ENCODE measurements around the gene SPON1.

The SPON1 gene

DNA sequence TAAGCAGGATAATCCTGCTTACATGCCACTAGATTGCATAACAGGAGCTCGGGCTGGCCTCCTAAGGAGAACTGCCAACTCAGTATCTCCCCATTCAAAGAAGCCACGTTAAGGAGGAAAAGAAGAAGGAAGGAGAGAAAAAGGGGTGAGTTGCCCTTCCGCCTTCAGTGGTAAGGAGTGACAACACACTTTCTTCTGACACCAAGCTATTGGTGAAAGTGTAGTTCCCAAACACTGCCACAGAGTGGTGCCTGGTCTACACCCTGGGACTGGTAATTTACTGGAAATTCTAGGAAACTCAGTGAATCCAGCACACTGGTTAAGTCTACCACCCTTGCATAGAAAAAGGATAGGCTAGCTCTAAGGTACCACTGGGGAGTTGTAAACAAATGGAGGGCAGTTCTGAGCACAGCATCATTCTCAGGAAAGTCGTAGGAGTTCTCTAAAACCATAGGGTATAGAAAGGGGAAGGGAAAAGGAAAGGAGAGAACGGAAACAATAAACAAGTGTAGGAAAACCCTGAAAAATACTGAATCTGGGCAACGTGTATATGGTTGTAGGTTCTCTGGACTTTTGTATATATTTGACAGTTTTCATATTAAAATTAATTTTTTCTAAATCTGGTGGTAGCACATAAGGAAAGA lies 338.3 kb downstream of the SPON1 start:
- TF ChIP-seq, protein P1, sequence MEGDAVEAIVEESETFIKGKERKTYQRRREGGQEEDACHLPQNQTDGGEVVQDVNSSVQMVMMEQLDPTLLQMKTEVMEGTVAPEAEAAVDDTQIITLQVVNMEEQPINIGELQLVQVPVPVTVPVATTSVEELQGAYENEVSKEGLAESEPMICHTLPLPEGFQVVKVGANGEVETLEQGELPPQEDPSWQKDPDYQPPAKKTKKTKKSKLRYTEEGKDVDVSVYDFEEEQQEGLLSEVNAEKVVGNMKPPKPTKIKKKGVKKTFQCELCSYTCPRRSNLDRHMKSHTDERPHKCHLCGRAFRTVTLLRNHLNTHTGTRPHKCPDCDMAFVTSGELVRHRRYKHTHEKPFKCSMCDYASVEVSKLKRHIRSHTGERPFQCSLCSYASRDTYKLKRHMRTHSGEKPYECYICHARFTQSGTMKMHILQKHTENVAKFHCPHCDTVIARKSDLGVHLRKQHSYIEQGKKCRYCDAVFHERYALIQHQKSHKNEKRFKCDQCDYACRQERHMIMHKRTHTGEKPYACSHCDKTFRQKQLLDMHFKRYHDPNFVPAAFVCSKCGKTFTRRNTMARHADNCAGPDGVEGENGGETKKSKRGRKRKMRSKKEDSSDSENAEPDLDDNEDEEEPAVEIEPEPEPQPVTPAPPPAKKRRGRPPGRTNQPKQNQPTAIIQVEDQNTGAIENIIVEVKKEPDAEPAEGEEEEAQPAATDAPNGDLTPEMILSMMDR (IDR thresholded peaks at IDR 0.05; ENCODE audit: insufficient read depth, low read length, poor library complexity, severe bottlenecking) = peak; percentile 68
- Histone ChIP-seq H3K27me3 (replicated peaks; ENCODE audit: control insufficient read depth, insufficient read depth, low read length) (no peaks in the 10 kb centered on the region), H3K36me3 (ENCODE audit: control insufficient read depth, insufficient read depth, low read length) (no peaks in the 10 kb centered on the region), H3K4me3 (replicated peaks; ENCODE audit: low read depth, low read length) (no peak overlapping the region)
- no peak for DNase-seq (ENCODE audit: extremely low read depth, insufficient read length)

DNA sequence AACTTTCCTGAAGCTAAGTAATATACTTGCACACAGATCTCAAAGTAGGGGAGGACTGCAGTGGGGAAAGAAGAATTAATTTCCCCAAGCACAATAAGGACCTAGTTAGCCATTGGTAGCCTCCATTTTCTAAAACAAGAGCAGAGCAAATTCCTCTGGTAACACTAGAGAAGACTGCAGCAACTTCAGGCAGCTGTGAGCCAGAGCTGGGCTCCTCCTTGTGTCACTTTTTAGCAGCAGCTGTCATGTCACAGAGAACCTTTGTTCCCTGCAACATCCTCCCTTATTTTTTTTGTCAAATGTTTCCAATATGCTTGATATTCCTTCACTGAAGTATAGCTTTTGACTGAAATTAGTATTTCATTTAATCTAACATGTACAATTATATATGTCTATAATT lies 342.1 kb downstream of the SPON1 start:
- TF ChIP-seq, protein P1 (IDR thresholded peaks at IDR 0.05; ENCODE audit: insufficient read depth, low read length, poor library complexity, severe bottlenecking) = no peak
- no peak for DNase-seq (ENCODE audit: extremely low read depth, insufficient read length)
- Histone ChIP-seq H3K36me3 (ENCODE audit: control insufficient read depth, insufficient read depth, low read length) (no peaks in the 10 kb centered on the region), H3K27me3 (replicated peaks; ENCODE audit: control insufficient read depth, insufficient read depth, low read length) (no peaks in the 10 kb centered on the region), H3K4me3 (replicated peaks; ENCODE audit: low read depth, low read length) (no peak overlapping the region)

DNA sequence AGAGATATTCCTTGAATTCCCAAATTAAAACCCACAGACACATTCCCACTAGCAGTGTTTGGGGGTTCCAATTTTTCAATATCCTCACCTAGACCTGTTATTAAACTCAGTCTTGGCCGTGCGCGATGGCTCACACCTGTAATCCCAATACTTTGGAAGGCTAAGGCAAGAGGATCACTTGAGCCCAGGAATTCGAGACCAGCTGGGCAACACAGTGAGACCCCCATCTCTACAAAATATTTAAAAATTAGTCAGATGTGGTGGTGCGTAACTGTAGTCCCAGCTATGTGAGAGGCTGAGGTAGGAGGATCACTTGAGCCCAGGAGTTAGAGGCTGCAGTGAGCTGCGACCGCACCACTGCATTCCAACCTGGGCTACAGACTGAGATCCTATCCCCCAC lies 343.1 kb downstream of the SPON1 start:
- Histone ChIP-seq H3K4me3 (replicated peaks; ENCODE audit: low read depth, low read length) (no peak overlapping the region), H3K27me3 (replicated peaks; ENCODE audit: control insufficient read depth, insufficient read depth, low read length) (no peaks in the 10 kb centered on the region), H3K36me3 (ENCODE audit: control insufficient read depth, insufficient read depth, low read length) (no peaks in the 10 kb centered on the region)
- no peak for DNase-seq (ENCODE audit: extremely low read depth, insufficient read length)
- TF ChIP-seq, protein P1 (IDR thresholded peaks at IDR 0.05; ENCODE audit: insufficient read depth, low read length, poor library complexity, severe bottlenecking) = no peak

DNA sequence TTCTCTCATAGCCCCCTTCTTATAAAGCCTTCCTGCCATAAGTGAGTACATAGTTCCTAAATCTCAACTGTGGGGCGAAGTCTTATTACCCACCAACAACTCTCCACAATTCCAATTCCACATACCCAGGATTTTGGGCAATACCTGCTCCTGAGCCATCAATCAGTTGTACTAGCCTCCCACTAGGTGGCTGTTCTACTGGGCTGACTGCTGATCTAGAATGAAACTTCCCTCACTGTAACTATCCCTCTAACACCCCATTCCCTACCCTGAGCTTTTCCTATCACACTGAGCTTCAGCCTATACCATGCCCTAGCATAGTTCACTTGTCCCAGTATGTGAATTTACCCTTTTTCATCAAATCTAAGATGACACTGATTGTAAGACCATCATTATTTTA lies 344.0 kb downstream of the SPON1 start:
- H3K27me3 ChIP-seq (replicated peaks; ENCODE audit: control insufficient read depth, insufficient read depth, low read length) = no peaks in the 10 kb centered on the region
- no peak for DNase-seq (ENCODE audit: extremely low read depth, insufficient read length)
- H3K4me3 ChIP-seq (replicated peaks; ENCODE audit: low read depth, low read length) = no peak overlapping the region
- TF ChIP-seq, protein P1 (IDR thresholded peaks at IDR 0.05; ENCODE audit: insufficient read depth, low read length, poor library complexity, severe bottlenecking) = peak; percentile 37
- H3K36me3 ChIP-seq (ENCODE audit: control insufficient read depth, insufficient read depth, low read length) = no peaks in the 10 kb centered on the region

DNA sequence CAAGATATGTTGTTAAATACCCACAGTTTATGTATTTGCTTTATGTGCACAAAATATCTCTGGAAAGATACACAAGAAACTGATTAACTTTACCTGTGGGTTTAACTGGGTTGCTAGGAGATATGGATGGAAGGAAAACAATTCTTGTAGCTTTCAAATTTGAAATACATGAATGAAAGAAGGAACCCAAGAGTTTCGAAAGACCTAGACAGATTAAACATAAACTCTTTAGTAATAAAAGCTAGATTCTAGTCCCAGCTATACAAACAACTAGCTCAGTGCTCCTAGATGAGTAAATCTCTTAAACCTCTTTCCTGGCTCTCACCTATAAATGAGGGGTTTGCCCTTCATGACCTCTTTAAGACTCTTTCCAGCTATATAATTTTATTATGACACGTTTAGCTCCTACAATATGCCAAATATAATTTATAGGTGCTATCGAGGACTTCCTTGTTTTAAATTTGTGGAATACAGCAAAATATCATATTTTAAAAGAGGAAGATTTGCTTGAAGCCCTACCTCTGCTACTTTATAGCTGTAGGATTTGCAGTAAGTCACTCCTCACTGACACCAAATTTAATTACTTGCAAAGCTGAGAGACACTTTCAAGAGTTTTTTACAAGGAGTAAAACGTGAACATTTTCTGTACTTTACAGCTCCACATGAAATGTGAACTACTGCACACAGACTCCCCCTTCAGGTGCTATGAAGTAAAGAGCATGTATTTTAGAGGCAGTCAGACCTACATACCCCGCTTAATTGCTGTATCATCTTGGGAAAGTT lies 345.8 kb downstream of the SPON1 start:
- DNase-seq (ENCODE audit: extremely low read depth, insufficient read length) = no peak
- Histone ChIP-seq H3K36me3 (ENCODE audit: control insufficient read depth, insufficient read depth, low read length) (no peaks in the 10 kb centered on the region), H3K27me3 (replicated peaks; ENCODE audit: control insufficient read depth, insufficient read depth, low read length) (no peaks in the 10 kb centered on the region), H3K4me3 (replicated peaks; ENCODE audit: low read depth, low read length) (no peak overlapping the region; the same call in 1 of the 2 replicates)
- TF ChIP-seq, protein P1 (IDR thresholded peaks at IDR 0.05; ENCODE audit: insufficient read depth, low read length, poor library complexity, severe bottlenecking) = peak; percentile 68

Data from GM06990 (cell line).